IMR-90 (cell line): Measurements from ENCODE around the gene AGAP1. TPM values are rescaled to one million over a fixed set of nuclear protein-coding genes. Genes with fewer than 3 reads are reported as not detected.

ENCODE experiments used
- ATAC-seq: fragments of 200-7000 bp; cut with Tn5 transposase; 2 replicates; pipeline ENCODE4 v1.9.1; 2020; ENCODE audit warnings: low read depth, mild to moderate bottlenecking, moderate library complexity
- BruUV-seq: library from RNA; stranded (reverse); fragments of 400-500 nt; replicated peaks from 2 replicates; lab custom pipeline; 2021; lab: Mats Ljungman, UMichigan
- CTCF ChIA-PET: fragments of 300-600 bp; formaldehyde crosslinking; extraction: SDS; loops from one replicate; lab custom pipeline; 2021; ENCODE audit warnings: antibody characterized with exemption; lab: Yijun Ruan, JAX
- POLR2A ChIA-PET: fragments of 300-600 bp; sonication (Branson Sonifier 250); formaldehyde crosslinking; loops from one replicate; lab custom pipeline; 2022; ENCODE audit warnings: antibody characterized with exemption; ENCODE audit not compliant: unreplicated experiment; lab: Charles Lee
- DNase-seq: peaks from one replicate; pipeline ENCODE4 v3.0.0; 2013
- H2AFZ ChIP-seq: replicated peaks from 2 replicates; pipeline ENCODE3; 2013; ENCODE audit warnings: low read length, mild to moderate bottlenecking; ENCODE audit not compliant: poor library complexity
- H2AK5ac ChIP-seq: 2 replicates; pipeline ENCODE4 v1.6.1; 2013; ENCODE audit warnings: low read depth, low read length, inconsistent platforms
- H2AK9ac ChIP-seq: replicated peaks from 2 replicates; pipeline ENCODE3; 2013; ENCODE audit warnings: mild to moderate bottlenecking, low read depth, low read length, moderate library complexity; ENCODE audit not compliant: poor library complexity
- H2BK120ac ChIP-seq: 2 replicates; pipeline ENCODE4 v1.6.1; 2013; ENCODE audit warnings: low read depth, low read length, inconsistent platforms
- H2BK15ac ChIP-seq: 3 replicates; pipeline ENCODE4 v1.6.1; 2013; ENCODE audit warnings: low read depth, low read length, inconsistent platforms
- H2BK20ac ChIP-seq: 2 replicates; pipeline ENCODE4 v1.6.1; 2013; ENCODE audit warnings: low read depth, mild to moderate bottlenecking, inconsistent platforms, low read length, moderate library complexity
- H2BK5ac ChIP-seq: 2 replicates; pipeline ENCODE4 v1.6.1; 2013; ENCODE audit warnings: mild to moderate bottlenecking, low read depth, low read length, inconsistent platforms; ENCODE audit not compliant: poor library complexity, severe bottlenecking
- H3K14ac ChIP-seq: replicated peaks from 2 replicates; pipeline ENCODE4 v1.6.1; 2013; ENCODE audit warnings: low read depth, low read length, inconsistent platforms
- H3K18ac ChIP-seq: 2 replicates; pipeline ENCODE4 v1.6.1; 2013; ENCODE audit warnings: low read depth, low read length, control low read depth
- H3K23ac ChIP-seq: 2 replicates; pipeline ENCODE4 v1.6.1; 2013; ENCODE audit warnings: low read depth, low read length, inconsistent platforms
- H3K27ac ChIP-seq: 2 replicates; pipeline ENCODE4 v1.5.1; 2013; ENCODE audit warnings: mild to moderate bottlenecking, control low read depth, low read length; ENCODE audit not compliant: insufficient read depth
- H3K27me3 ChIP-seq: 2 replicates; pipeline ENCODE4 v1.6.1; 2013; ENCODE audit warnings: low read length; ENCODE audit not compliant: control insufficient read depth, insufficient read depth
- H3K36me3 ChIP-seq: 2 replicates; pipeline ENCODE4 v1.6.1; 2013; ENCODE audit warnings: low read length, mixed read lengths; ENCODE audit not compliant: control insufficient read depth, insufficient read depth
- H3K4ac ChIP-seq: 2 replicates; pipeline ENCODE4 v1.6.1; 2013; ENCODE audit warnings: low read depth, low read length, inconsistent platforms
- H3K4me1 ChIP-seq: 2 replicates; pipeline ENCODE4 v1.6.1; 2013; ENCODE audit warnings: low read length, mixed read lengths; ENCODE audit not compliant: control insufficient read depth, insufficient read depth
- H3K4me2 ChIP-seq: 2 replicates; pipeline ENCODE4 v1.6.1; 2013; ENCODE audit warnings: low read depth, mild to moderate bottlenecking, control low read depth, low read length, moderate library complexity
- H3K4me3 ChIP-seq: 2 replicates; pipeline ENCODE4 v1.5.1; 2013; ENCODE audit warnings: low read depth, mild to moderate bottlenecking, control low read depth, low read length, moderate library complexity; ENCODE audit not compliant: insufficient read depth
- H3K56ac ChIP-seq: 2 replicates; pipeline ENCODE4 v1.6.1; 2013; ENCODE audit warnings: low read length, inconsistent platforms; ENCODE audit not compliant: insufficient read depth; ENCODE audit errors: extremely low read depth
- H3K79me1 ChIP-seq, 2 experiments: 2 replicates each; pipeline ENCODE4 v1.6.1; 2013; ENCODE audit warnings: low read length in 2 of 2, inconsistent platforms in 1 of 2, low read depth in 1 of 2
- H3K9ac ChIP-seq: 2 replicates; pipeline ENCODE4 v1.6.1; 2013; ENCODE audit warnings: low read depth, low read length, control low read depth
- H3K9me1 ChIP-seq: 2 replicates; pipeline ENCODE4 v1.6.1; 2013; ENCODE audit warnings: low read length, inconsistent platforms; ENCODE audit not compliant: insufficient read depth
- H3K9me3 ChIP-seq: 2 replicates; pipeline ENCODE4 v1.6.1; 2013; ENCODE audit warnings: low read length; ENCODE audit not compliant: control insufficient read depth, insufficient read depth
- H4K20me1 ChIP-seq: 2 replicates; pipeline ENCODE4 v1.6.1; 2013; ENCODE audit warnings: low read length, inconsistent platforms; ENCODE audit not compliant: insufficient read depth
- H4K5ac ChIP-seq: 2 replicates; pipeline ENCODE4 v1.6.1; 2013; ENCODE audit warnings: mild to moderate bottlenecking, low read depth, low read length, control low read depth
- H4K8ac ChIP-seq, 2 experiments: 2 replicates each; pipeline ENCODE4 v1.6.1; 2013; ENCODE audit warnings: low read depth in 2 of 2, low read length in 2 of 2, control low read depth in 1 of 2, inconsistent platforms in 1 of 2
- H4K91ac ChIP-seq: 2 replicates; pipeline ENCODE4 v1.6.1; 2013; ENCODE audit warnings: low read depth, low read length, inconsistent platforms; ENCODE audit not compliant: insufficient read depth
- MAFK ChIP-seq: IDR thresholded peaks from 2 replicates; pipeline ENCODE4 v1.6.1; 2012; ENCODE audit warnings: low read depth, low read length, improper control_type of control experiment
- MAZ ChIP-seq: IDR thresholded peaks from 2 replicates; pipeline ENCODE4 v1.6.1; 2012; ENCODE audit warnings: low read depth, mild to moderate bottlenecking, low read length, improper control_type of control experiment, moderate library complexity, borderline replicate concordance
- WGBS, 2 experiments: methylation state at CpG; one replicate each; pipeline versions ENCODE4 v1.1.5 to v1.1.7; 2013; ENCODE audit warnings: missing lambda C conversion rate in 2 of 2; ENCODE audit not compliant: insufficient read length in 1 of 2; ENCODE audit errors: extremely low coverage in 2 of 2; 5-methylcytosine and 5-hydroxymethylcytosine counted together
- dilution Hi-C: fragments of 300-500 bp; cut with HindIII; formaldehyde crosslinking; loops from one replicate; pipeline ENCODE4 v1.14.3; 2018; ENCODE audit warnings: low sequenced_read_pairs; ENCODE audit not compliant: unreplicated experiment
- in situ Hi-C: fragments of 300-500 bp; cut with MboI; formaldehyde crosslinking; loops from 3 replicates; pipeline ENCODE4 v1.14.3; 2019; ENCODE audit warnings: low sequenced_read_pairs, inconsistent platforms, mixed read lengths
- intact Hi-C: fragments of 100-400 bp; cut with micrococcal nuclease; formaldehyde crosslinking; loops from 2 replicates; pipeline ENCODE4 v1.10.0; 2022
- polyA plus RNA-seq, 3 experiments: library from polyadenylated mRNA; depleted of rRNA; stranded (reverse); fragments of >200 nt; gene quantifications; 2 replicates each; pipeline ENCODE4 v1.2.3, GENCODE V29; 2012; ENCODE audit warnings: low replicate concordance in 1 of 3
- total RNA-seq: library from RNA; depleted of rRNA; stranded (reverse); fragments of >200 nt; gene quantifications from 2 replicates; pipeline ENCODE4 v1.2.3, GENCODE V29; 2012

AGAP1 gene
- total and polyA plus RNA-seq, 2 of the 4 experiments (the other 2 are of a cell fraction), result 15.1 to 16.4 TPM

- Histone ChIP-seq H4K20me1 (no peaks in the 10 kb centered on the region; the same call in 1 of the 2 replicates), H2BK5ac (no peak overlapping the region), H3K27ac (no peak overlapping the region), H3K4me1 (peaks cover 2% of the 10 kb centered on the region; the same call in 1 of the 2 replicates), H4K91ac (no peak overlapping the region), H2AK9ac (no peak overlapping the region), H3K4me3 (no peak overlapping the region), H2BK15ac (no peak overlapping the region), H3K18ac (no peak overlapping the region), H3K9me3 (peaks cover 8% of the 10 kb centered on the region; the same call in 1 of the 2 replicates), H3K36me3 (no peaks in the 10 kb centered on the region), H3K9me1 (no peaks in the 10 kb centered on the region; the same call in 1 of the 2 replicates), H3K79me1 (no peaks in the 10 kb centered on the region), H3K4me2 (no peak overlapping the region), H3K23ac (no peak overlapping the region), H4K5ac (no peak overlapping the region), H3K9ac (no peak overlapping the region), H2AK5ac (no peak overlapping the region), H3K27me3 (peaks cover 98% of the 10 kb centered on the region), H2BK120ac (no peak overlapping the region), H2BK20ac (no peak overlapping the region), H2AFZ (no peak overlapping the region), H3K14ac (no peak overlapping the region), H4K8ac (no peak overlapping the region), H3K4ac (no peak overlapping the region), H3K56ac (no peak overlapping the region)
- DNase-seq, result no peak
- ATAC-seq, result no peak
- WGBS, 2 experiments, result 37% methylated on average over 3 of the region's 16 CpGs; no CpG with 5 or more reads in 1 of the 2 experiments
- ChIA-PET CTCF (interaction anchor here (1.5 kb wide), 1 partner anchor 368 kb away, joined by 3 read pairs; no protein-coding TSS in a partner anchor), POLR2A (interaction anchor here (0.6 kb wide), 1 partner anchor 63 kb away, joined by 6 read pairs; no protein-coding TSS in a partner anchor)
- 0 out of 2 replicates have a peak, but pooled peaks have one; percentile 7 for TF ChIP-seq MAFK
- TF ChIP-seq MAZ, result no peak
- BruUV-seq, result no TSS peak
- in situ Hi-C loops, result loop anchor here (25.0 kb wide), 1 partner anchor 550 kb away; no protein-coding TSS in a partner anchor
- dilution Hi-C loops, result no loop called here
- intact Hi-C loops, result no loop called here
These were observed 668.4 kb downstream of the AGAP1 start for GRCh38 chr2:236162031-236162845.
